Activated CD4-positive, alpha-beta memory T cell treated with anti-CD3 and anti-CD28 coated beads for 36 hours (primary cell): ENCODE results near the gene SST. TPM values are rescaled to one million over a fixed set of nuclear protein-coding genes. Genes with fewer than 3 reads are reported as not detected.

ENCODE experiments used
- CTCF ChIA-PET: fragments of 350-600 bp; sonication (Branson Sonifier 250); formaldehyde crosslinking; loops from one replicate; lab custom pipeline; 2021; ENCODE audit warnings: antibody characterized with exemption, inconsistent platforms; lab: Charles Lee
- POLR2A ChIA-PET: fragments of 350-600 bp; sonication (Branson Sonifier 250); formaldehyde crosslinking; loops from one replicate; lab custom pipeline; 2021; ENCODE audit warnings: antibody characterized with exemption; lab: Charles Lee
- DNase-seq: peaks from one replicate; pipeline ENCODE4 v3.0.0-alpha.2; 2020
- H3K27ac Mint-ChIP-seq: one replicate; pipeline ENCODE4 v1.8.0; 2021; ENCODE audit warnings: mixed read lengths
- H3K27me3 Mint-ChIP-seq: one replicate; pipeline ENCODE4 v1.8.0; 2021; ENCODE audit warnings: mixed read lengths
- H3K36me3 Mint-ChIP-seq: one replicate; pipeline ENCODE4 v1.8.0; 2021; ENCODE audit warnings: mixed read lengths
- H3K4me1 Mint-ChIP-seq: one replicate; pipeline ENCODE4 v1.8.0; 2021; ENCODE audit warnings: low read depth, mixed read lengths
- H3K4me3 Mint-ChIP-seq: one replicate; pipeline ENCODE4 v1.8.0; 2021; ENCODE audit warnings: mild to moderate bottlenecking, mixed read lengths
- H3K9me3 Mint-ChIP-seq: one replicate; pipeline ENCODE4 v1.8.0; 2021; ENCODE audit warnings: mixed read lengths
- intact Hi-C: fragments of 100-400 bp; cut with micrococcal nuclease; formaldehyde crosslinking; loops from one replicate; pipeline ENCODE4 v1.15.1; 2023
- total RNA-seq, 2 experiments: library from RNA; stranded (reverse); gene quantifications; one replicate each; pipeline ENCODE4 v1.2.3, GENCODE V29; 2021

SST gene
- total RNA-seq, 2 experiments from 2014 or later: not detected

DNA sequence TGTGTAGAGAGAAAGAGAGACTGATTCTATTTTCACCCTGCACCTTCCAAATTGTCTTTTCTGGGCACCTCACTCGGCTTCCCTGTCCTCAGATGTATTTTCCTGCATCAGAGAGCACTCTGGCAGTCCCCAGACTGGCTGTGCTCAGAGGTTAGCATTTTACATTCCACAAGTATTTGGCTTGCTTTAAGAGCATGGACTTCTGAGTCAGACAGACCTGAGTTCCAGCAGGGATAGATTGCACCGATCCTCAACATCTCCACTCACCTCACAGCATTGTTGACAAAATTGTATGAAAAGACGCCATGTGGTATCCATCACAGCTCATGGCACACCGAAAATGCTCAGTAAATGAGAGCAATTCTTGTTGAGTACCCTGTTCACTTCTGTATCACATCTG is 45.6 kb downstream of the SST start:
- no peaks in the 10 kb centered on the region for H3K36me3 Mint-ChIP-seq
- ChIA-PET CTCF (interaction anchor here (1.2 kb wide), 1 partner anchor 8 kb away, joined by 3 read pairs; no protein-coding TSS in a partner anchor), POLR2A (no interaction called here)
- no peak overlapping the region for H3K4me3 Mint-ChIP-seq
- DNase-seq: no peak
- no peaks in the 10 kb centered on the region for H3K9me3 Mint-ChIP-seq
- intact Hi-C loops: no loop called here
- no peak overlapping the region for H3K27ac Mint-ChIP-seq
- H3K27me3 Mint-ChIP-seq: peaks cover 7% of the 10 kb centered on the region
- H3K4me1 Mint-ChIP-seq: no peaks in the 10 kb centered on the region

DNA sequence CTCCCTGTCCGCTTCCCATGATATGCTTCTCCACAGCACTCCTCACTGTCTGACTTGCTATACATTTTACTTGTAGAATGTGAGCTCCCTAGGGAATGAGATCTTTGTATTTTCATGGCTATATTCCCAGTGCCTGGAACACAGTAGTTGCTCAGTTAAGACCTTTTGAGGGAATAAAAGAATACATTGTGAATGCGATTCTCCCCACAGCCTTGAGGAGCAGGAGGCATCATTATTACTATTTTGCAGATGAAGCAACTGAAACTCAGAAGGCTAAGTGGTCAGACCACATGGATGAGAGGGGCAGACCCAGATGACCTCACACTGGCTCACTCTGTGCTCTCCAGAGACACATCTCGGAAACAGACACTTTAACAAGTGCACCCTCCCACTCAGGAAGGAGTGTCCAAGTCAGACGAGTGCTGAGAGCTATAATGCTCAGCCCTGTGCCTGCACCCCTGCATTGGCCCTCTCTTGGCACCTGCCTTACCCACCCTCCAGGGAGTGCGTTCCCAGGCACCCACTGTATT is 46.8 kb downstream of the SST start:
- Mint-ChIP-seq H3K9me3 (no peaks in the 10 kb centered on the region), H3K27ac (no peak overlapping the region), H3K27me3 (peaks cover 7% of the 10 kb centered on the region), H3K36me3 (no peaks in the 10 kb centered on the region), H3K4me1 (no peaks in the 10 kb centered on the region), H3K4me3 (no peak overlapping the region)
- POLR2A ChIA-PET: no interaction called here
- intact Hi-C loops: no loop called here
- DNase-seq: peak; percentile 9
- CTCF ChIA-PET: interaction anchor here (0.7 kb wide), 1 partner anchor 56 kb away, joined by 4 read pairs; no protein-coding TSS in a partner anchor

DNA sequence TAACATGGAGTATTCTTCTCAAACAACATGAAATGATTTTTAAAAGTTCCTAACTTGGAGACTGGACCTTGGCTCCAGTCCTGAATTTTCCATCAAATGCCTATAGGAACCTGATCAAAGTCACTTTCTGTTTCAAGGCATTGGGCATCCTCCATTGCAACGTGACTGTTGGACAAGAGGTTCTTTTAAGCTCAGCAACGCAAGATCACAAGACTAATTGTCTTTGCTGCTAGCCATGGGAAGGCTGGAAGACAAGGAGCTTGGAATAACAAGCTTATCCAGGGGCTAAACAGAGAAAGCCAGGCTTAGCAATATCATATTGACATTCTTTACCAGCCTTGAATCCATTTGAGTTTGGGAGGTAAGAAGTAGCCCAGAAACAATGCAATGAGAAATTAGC is 48.3 kb downstream of the SST start:
- CTCF ChIA-PET: interaction anchor here (0.5 to 4.5 kb wide), 3 partner anchors 57 to 303 kb away, joined by 3 to 27 read pairs (median 4); no protein-coding TSS in a partner anchor
- Mint-ChIP-seq H3K36me3 (no peaks in the 10 kb centered on the region), H3K9me3 (no peaks in the 10 kb centered on the region), H3K4me1 (no peaks in the 10 kb centered on the region), H3K4me3 (no peak overlapping the region), H3K27ac (no peak overlapping the region), H3K27me3 (peaks cover 7% of the 10 kb centered on the region)
- no peak for DNase-seq
- POLR2A ChIA-PET: no interaction called here
- intact Hi-C loops: no loop called here

DNA sequence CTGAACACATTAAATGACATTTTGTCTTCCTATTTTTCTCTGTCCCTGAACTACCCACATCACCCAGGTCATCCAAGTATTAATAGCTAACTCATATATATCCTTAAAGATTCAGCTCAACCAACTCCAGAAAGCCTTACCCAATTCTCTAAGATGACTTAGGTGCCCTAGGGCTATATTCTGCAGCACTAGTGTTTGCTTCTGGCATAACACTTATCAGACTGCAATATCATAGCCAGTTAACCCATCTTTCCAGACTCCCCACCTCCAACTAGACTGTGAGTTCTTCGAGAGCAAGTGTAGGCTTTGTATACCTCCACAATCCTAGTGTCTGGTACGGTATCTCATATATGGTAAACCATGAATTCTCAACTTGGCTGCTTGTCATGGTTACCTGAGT is 50.7 kb downstream of the SST start:
- intact Hi-C loops: loop anchor here (5.0 kb wide), 1 partner anchor 1528 kb away; no protein-coding TSS in a partner anchor
- Mint-ChIP-seq H3K36me3 (no peaks in the 10 kb centered on the region), H3K27ac (no peak overlapping the region), H3K9me3 (no peaks in the 10 kb centered on the region), H3K4me1 (no peaks in the 10 kb centered on the region), H3K4me3 (no peak overlapping the region), H3K27me3 (peaks cover 7% of the 10 kb centered on the region)
- no peak for DNase-seq
- ChIA-PET CTCF (interaction anchor here (1.1 to 4.5 kb wide), 5 partner anchors 60 to 301 kb away, joined by 3 to 27 read pairs (median 4); no protein-coding TSS in a partner anchor), POLR2A (no interaction called here)

Other genes starting within 250 kb of the SST start
- gene RTP2, start 32.2 kb upstream of the SST start, total RNA-seq: not detected
- gene BCL6, start 75.1 kb upstream of the SST start, total RNA-seq: 10 to 100 TPM; 41.4 to 51.3 TPM